Measurements from ENCODE around the gene RHOBTB3.
"Not testable (repeated sequence)": the region's sequence is repeated elsewhere in the genome, so short reads cannot be mapped to it uniquely, and the experiment has no call there.

Gene RHOBTB3

DNA sequence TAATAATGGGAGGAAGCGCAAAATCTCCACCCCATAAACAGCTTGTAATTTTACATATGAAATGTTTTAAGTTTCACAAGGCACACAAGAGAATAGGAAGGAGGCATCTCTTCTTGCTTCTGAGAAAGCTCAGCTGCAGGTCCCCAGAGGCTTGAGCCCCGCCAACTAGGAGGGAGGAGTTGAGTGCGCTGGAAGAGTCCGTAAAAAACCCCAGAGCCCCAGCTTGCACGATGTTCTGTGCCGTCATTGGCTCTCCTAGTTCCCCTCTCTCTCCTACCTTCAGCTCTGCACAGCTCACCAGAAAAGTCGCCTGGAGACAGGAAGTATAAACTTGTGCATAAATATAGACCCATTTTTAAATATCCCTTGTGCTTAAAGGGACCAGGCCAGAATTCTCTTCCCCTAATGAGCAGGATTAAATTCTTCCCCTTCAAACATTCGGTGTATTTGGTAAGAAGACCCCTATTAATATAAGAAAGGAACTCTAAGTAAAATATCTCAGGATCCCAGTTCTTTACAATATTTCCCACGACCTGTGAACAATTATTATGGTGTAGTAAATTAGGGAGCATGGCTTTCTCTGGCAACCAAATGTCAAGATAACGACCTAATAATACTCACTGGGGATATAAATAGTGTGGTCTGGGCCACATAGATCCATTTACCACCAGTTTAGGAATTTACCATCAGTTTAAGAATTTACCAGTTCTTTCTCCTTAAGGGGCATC, 77.7 kb downstream of the RHOBTB3 start:
- peak; percentile 87 for DNase-seq (ENCODE audit: low read depth)
- no peak overlapping the region for H3K4me3 ChIP-seq (ENCODE audit: low read depth, low read length)
- TF ChIP-seq, protein P1, sequence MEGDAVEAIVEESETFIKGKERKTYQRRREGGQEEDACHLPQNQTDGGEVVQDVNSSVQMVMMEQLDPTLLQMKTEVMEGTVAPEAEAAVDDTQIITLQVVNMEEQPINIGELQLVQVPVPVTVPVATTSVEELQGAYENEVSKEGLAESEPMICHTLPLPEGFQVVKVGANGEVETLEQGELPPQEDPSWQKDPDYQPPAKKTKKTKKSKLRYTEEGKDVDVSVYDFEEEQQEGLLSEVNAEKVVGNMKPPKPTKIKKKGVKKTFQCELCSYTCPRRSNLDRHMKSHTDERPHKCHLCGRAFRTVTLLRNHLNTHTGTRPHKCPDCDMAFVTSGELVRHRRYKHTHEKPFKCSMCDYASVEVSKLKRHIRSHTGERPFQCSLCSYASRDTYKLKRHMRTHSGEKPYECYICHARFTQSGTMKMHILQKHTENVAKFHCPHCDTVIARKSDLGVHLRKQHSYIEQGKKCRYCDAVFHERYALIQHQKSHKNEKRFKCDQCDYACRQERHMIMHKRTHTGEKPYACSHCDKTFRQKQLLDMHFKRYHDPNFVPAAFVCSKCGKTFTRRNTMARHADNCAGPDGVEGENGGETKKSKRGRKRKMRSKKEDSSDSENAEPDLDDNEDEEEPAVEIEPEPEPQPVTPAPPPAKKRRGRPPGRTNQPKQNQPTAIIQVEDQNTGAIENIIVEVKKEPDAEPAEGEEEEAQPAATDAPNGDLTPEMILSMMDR (conservative IDR thresholded peaks at IDR 0.05; ENCODE audit: low read depth, low read length), result no peak

DNA sequence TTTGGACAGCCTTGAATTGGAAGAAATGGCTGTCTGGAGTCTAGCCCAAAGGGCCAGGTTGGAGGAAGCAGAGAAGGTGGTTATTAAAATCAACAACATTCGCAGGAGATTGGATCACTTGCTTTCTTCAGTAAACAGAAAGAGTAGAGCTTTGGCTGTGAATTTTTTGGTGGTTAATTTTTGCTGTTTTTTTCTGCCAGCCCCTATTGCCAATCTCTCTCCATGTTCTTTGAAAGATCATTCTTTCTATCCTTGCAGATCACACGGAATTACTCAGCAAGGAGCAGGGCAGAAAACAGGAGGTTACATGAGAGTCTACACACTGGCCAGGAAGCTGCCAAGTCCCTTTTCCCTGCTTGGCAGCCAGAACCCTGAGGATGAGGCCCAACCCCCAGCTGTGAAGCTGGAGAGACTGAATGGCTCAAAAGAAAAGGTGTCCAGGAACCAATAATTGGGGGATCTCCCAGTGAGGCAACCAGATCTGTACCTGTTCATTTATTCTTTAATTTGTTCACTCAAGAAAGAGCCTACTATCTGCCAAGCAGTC, 78.4 kb downstream of the RHOBTB3 start:
- peak; percentile 48 for DNase-seq (ENCODE audit: low read depth)
- H3K4me3 ChIP-seq (ENCODE audit: low read depth, low read length), result no peak overlapping the region
- TF ChIP-seq, protein P1 (conservative IDR thresholded peaks at IDR 0.05; ENCODE audit: low read depth, low read length), result no peak

DNA sequence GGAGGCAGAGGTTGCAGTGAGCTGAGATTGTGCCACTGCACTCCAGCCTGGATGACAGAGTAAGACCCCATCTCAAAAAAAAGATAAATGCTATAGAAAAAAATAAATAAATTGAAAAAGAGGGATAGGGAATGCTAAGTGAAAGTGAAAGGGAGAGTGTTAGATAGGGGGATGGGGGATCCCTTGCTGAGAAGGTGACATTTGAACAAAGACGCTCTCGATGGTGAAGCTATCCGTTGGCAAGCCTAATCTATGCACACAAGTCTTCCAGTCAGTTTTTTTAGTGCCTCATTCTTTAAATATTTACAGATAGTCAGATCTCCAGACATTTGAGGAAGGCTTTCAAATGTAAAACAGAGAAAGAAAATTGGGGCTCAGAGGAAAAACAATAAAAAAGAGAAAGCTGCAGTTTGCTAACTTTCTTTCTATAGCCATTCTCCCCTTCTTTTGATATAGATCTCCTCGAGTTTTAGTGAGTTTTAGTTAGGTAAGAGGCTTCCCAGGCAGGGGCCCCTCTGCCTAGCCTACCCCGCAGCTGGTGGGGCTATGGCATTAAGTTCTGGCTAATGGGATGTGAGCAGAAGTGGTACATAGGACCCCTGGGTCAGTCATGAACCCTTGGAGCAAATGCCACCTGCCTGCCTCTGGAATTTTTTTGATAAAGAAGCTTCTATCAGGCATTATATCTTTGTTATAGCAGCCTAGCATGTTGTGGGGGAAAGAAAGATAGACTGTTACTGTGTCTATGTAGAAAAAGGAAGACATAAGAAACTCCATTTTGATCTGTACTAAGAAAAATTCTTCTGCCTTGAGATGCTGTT, 79.4 kb downstream of the RHOBTB3 start:
- H3K4me3 ChIP-seq (ENCODE audit: low read depth, low read length), result no peak overlapping the region
- peak; percentile 53 for DNase-seq (ENCODE audit: low read depth)
- TF ChIP-seq, protein P1 (conservative IDR thresholded peaks at IDR 0.05; ENCODE audit: low read depth, low read length), result no peak

DNA sequence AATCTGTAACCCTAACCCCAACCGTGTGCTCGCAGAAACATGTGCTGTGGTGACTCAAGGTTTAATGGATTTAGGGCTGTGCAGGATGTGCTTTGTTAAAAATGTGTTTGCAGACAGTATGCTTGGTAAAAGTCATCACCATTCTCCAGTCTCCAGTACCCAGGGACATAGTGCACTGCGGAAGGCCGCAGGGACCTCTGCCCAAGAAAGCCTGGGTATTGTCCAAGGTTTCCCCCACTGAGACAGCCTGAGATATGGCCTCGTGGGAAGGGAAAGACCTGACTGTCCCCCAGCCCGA, 79.9 kb downstream of the RHOBTB3 start:
- H3K4me3 ChIP-seq (ENCODE audit: low read depth, low read length), result not testable (repeated sequence)
- DNase-seq (ENCODE audit: low read depth), result peak; percentile 39

DNA sequence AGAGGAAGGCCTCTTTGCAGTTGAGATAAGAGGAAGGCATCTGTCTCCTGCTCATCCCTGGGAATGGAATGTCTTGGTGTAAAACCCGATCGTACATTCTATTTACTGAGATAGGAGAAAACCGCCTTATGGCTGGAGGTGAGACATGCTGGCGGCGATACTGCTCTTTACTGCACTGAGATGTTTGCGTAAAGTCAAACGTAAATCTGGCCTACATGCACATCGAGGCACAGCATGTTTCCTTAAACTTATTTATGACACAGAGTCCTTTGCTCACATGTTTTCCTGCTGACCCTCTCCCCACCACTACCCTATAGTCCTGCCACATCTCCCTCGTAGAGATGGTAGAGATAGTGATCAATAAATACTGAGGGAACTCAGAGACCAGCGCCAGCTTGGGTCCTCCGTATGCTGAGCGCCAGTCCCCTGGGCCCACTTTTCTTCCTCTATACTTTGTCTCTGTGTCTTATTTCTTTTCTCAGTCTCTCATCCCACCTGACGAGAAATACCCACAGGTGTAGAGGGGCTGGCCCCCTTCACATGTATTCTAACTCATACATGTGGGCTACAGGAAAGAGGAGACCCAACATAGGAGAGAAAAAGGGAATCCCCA, 80.4 kb downstream of the RHOBTB3 start:
- H3K4me3 ChIP-seq (ENCODE audit: low read depth, low read length); DNase-seq (ENCODE audit: low read depth): not testable (repeated sequence)

DNA sequence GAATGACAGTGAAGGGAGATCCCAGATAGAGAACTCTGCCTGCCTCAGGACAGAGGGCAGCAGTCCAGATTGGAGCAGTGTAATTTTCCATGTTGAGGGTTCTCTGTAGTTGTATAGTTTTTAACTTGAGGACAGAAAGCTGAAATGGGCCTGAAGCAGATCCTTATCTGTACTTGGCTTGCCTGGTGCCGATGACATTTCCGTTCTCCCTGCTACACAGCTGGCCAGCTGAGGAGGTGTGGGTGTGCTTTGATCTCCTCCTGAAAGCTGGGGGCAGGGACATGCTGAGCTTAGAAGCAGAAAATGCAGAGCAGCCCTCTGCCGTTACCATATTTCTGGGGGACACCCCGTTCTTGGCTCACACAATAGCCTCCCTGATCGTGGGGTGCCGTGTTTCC, 80.9 kb downstream of the RHOBTB3 start:
- TF ChIP-seq, protein P1 (conservative IDR thresholded peaks at IDR 0.05; ENCODE audit: low read depth, low read length), result no peak
- no peak overlapping the region for H3K4me3 ChIP-seq (ENCODE audit: low read depth, low read length)

DNA sequence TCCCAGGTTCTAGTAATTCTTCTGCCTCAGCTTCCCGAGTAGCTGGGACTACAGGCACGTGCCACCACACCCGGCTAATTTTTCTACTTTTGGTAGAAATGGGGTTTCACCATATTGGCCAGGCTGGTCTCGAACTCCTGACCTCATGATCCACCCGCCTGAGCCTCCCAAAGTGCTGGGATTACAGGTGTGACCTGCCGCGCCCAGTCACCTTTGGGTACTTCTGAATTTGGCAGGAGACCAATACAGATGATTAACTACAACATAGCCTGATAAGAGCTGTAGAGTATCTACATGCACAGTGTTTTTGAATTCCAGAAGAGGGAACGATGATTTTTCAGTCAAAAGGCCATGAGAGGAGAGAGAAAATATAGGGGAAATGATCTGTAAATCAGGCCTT, 81.9 kb downstream of the RHOBTB3 start:
- H3K4me3 ChIP-seq (ENCODE audit: low read depth, low read length); DNase-seq (ENCODE audit: low read depth): not testable (repeated sequence)

More for the DNA sequence above, 80.9 kb downstream of the RHOBTB3 start:
- peak; percentile 70 for DNase-seq (ENCODE audit: low read depth)

DNA sequence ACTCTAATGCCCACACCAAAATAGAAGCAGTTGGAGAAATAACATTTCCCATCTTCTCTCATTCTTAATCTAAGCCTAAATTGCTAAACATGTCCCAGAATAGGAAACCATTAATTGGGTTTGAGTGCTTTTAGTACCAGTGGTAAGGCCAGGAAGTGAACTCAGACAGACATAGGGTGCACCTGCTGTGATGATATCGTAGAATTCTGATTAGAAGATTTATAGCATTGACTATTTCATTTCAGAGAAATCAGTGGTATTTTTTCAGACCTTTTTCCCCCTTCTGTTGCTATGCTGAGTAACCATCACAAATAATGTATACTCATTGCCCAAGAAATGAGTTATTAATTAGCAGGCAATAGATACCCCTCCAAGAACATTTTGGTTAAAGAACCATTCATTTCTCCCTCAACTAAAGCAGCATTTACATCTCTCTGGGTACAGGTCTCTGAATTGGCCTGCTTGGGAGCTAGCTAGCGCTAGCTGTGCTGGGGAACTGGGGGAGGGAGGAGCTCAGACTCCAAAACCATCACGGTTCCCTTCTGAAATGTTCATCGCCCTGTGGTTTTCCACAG, 84.1 kb downstream of the RHOBTB3 start:
- no peak overlapping the region for H3K4me3 ChIP-seq (ENCODE audit: low read depth, low read length)
- TF ChIP-seq, protein P1 (conservative IDR thresholded peaks at IDR 0.05; ENCODE audit: low read depth, low read length), result no peak
- DNase-seq (ENCODE audit: low read depth), result no peak
